Neural cell (in vitro differentiated cells): ENCODE results near the gene EPS8. TPM values are rescaled to one million over a fixed set of nuclear protein-coding genes. Genes with fewer than 3 reads are reported as not detected.

Experiments used
- H2AFZ ChIP-seq: fragments of 200-600, 300-800 bp; sonication (generic), shearing (Covaris generic); 2 replicates; pipeline ENCODE4 v1.6.0; 2014; ENCODE audit warnings: low read depth, mild to moderate bottlenecking, antibody characterized with exemption, low read length, moderate library complexity
- H3F3A ChIP-seq: fragments of 200-600 bp; shearing (Covaris generic); 2 replicates; pipeline ENCODE4 v1.6.1; 2016; ENCODE audit warnings: mild to moderate bottlenecking, moderate library complexity, mixed read lengths, antibody characterized with exemption, low read length; ENCODE audit not compliant: insufficient read depth, poor library complexity, severe bottlenecking
- H3K27ac ChIP-seq: fragments of 200-600, 300-800 bp; sonication (generic), shearing (Covaris generic); 2 replicates; pipeline ENCODE4 v1.5.1; 2014; ENCODE audit warnings: mild to moderate bottlenecking, low read length, moderate library complexity
- H3K27me3 ChIP-seq: fragments of 300-800, 200-600 bp; sonication (generic), shearing (Covaris generic); 2 replicates; pipeline ENCODE4 v1.6.0; 2014; ENCODE audit warnings: mild to moderate bottlenecking, low read depth, low read length, moderate library complexity; ENCODE audit not compliant: insufficient read depth
- H3K36me3 ChIP-seq: fragments of 300-800, 200-600 bp; sonication (generic), shearing (Covaris generic); 2 replicates; pipeline ENCODE4 v1.5.1; 2014; ENCODE audit warnings: mild to moderate bottlenecking, antibody characterized with exemption, low read length, moderate library complexity; ENCODE audit not compliant: insufficient read depth
- H3K4me2 ChIP-seq: fragments of 300-800, 200-600 bp; sonication (generic), shearing (Covaris generic); 2 replicates; pipeline ENCODE4 v1.6.0; 2014; ENCODE audit warnings: mild to moderate bottlenecking, low read length
- H3K4me3 ChIP-seq: fragments of 300-800, 200-600 bp; sonication (generic), shearing (Covaris generic); 2 replicates; pipeline ENCODE4 v1.5.1; 2014; ENCODE audit warnings: mild to moderate bottlenecking, low read length, moderate library complexity
- H3K79me2 ChIP-seq: fragments of 200-600 bp; shearing (Covaris generic); replicated peaks from 2 replicates; pipeline ENCODE4 v1.6.0; 2014; ENCODE audit warnings: mild to moderate bottlenecking, low read length, moderate library complexity; ENCODE audit not compliant: insufficient read depth
- H3K9ac ChIP-seq: fragments of 300-800, 200-600 bp; sonication (generic), shearing (Covaris generic); 2 replicates; pipeline ENCODE4 v1.6.1; 2016; ENCODE audit warnings: mild to moderate bottlenecking, low read length, mixed read lengths
- H3K9me2 ChIP-seq: fragments of 200-600 bp; shearing (Covaris generic); 2 replicates; pipeline ENCODE4 v1.6.1; 2016; ENCODE audit warnings: mild to moderate bottlenecking, low read length, mixed read lengths; ENCODE audit not compliant: insufficient read depth
- H3K9me3 ChIP-seq: fragments of 200-600, 300-800 bp; sonication (generic), shearing (Covaris generic); 2 replicates; pipeline ENCODE4 v1.6.1; 2016; ENCODE audit warnings: mild to moderate bottlenecking, mixed run types, low read length, moderate library complexity, mixed read lengths
- H4K20me1 ChIP-seq: fragments of 200-600 bp; shearing (Covaris generic); 2 replicates; pipeline ENCODE4 v1.6.1; 2016; ENCODE audit warnings: mild to moderate bottlenecking, mixed run types; ENCODE audit not compliant: insufficient read depth
- EP300 ChIP-seq: fragments of 450-650 bp; conservative IDR thresholded peaks from 2 replicates; pipeline ENCODE4 v1.6.1; 2014; ENCODE audit warnings: antibody characterized with exemption, mild to moderate bottlenecking, moderate library complexity; ENCODE audit not compliant: poor library complexity, severe bottlenecking
- EZH2 ChIP-seq: fragments of 200-600, 300-800 bp; shearing (Covaris generic), sonication (generic); IDR thresholded peaks from 2 replicates; pipeline ENCODE4 v1.6.1; 2014; ENCODE audit warnings: antibody characterized with exemption, low read length, borderline replicate concordance, mild to moderate bottlenecking; ENCODE audit not compliant: insufficient read depth, poor library complexity, severe bottlenecking
- MXI1 ChIP-seq: fragments of 450-650 bp; conservative IDR thresholded peaks from 2 replicates; pipeline ENCODE4 v1.6.1; 2014; ENCODE audit warnings: antibody characterized with exemption, mild to moderate bottlenecking; ENCODE audit not compliant: poor library complexity, severe bottlenecking
- POLR2AphosphoS5 ChIP-seq: IDR thresholded peaks from 2 replicates; pipeline ENCODE4 v1.6.1; 2012
- RAD21 ChIP-seq: fragments of 450-650 bp; conservative IDR thresholded peaks from 2 replicates; pipeline ENCODE4 v1.6.1; 2014; ENCODE audit warnings: antibody characterized with exemption, mild to moderate bottlenecking, moderate library complexity
- SMC3 ChIP-seq: fragments of 450-650 bp; conservative IDR thresholded peaks from 2 replicates; pipeline ENCODE4 v1.6.1; 2014; ENCODE audit warnings: antibody characterized with exemption, mild to moderate bottlenecking, moderate library complexity; ENCODE audit not compliant: poor library complexity
- TAF1 ChIP-seq: IDR thresholded peaks from 2 replicates; pipeline ENCODE4 v1.6.1; 2012; ENCODE audit warnings: low read depth
- polyA plus RNA-seq: library from polyadenylated mRNA; depleted of rRNA; stranded (reverse); fragments of >200 nt; gene quantifications from 2 replicates; pipeline ENCODE4 v1.2.3, GENCODE V29; 2014
- TF ChIP-seq, protein P1 (sequence below): fragments of 450-650 bp; IDR thresholded peaks from 2 replicates; pipeline ENCODE4 v1.5.1; 2014; ENCODE audit warnings: antibody characterized with exemption, mild to moderate bottlenecking, moderate library complexity; ENCODE audit not compliant: poor library complexity, severe bottlenecking
- TF ChIP-seq, protein P2 (sequence below): IDR thresholded peaks from 2 replicates; pipeline ENCODE4 v1.6.1; 2012; ENCODE audit warnings: borderline replicate concordance

Gene EPS8
- polyA plus RNA-seq, 1 donor from 2014 or later: 12.2 TPM

DNA sequence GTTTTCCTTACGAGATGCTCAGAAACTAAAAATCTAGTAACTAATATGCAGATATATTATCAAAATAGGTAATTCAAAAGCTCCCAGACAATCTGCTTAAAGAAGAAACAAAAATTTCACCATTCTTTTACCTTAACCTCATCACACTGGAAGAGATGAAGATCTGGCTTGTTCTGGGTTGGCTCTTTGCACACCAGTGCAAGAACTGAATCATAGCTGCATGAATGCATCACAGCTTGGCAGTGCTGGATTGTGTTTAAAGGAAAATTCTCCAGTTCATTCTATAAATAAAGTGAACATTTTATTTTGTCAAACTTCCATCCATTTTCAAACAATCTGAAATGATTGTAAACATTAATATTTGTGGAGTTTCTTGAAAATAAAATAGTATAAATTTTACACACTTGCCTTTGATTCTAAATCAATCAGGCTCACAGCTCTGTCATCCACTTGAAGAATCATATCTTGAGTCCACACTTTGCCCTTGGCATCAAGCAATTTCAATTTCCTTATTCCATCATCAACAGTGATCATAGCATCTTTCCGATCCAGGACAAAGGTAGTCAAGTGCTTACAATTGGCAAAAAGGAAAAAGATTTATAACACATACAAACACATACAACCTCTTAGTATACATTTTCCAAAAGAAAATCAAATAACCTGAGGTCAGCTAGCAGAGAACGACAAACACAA is 119.8 kb downstream of the EPS8 start:
- Histone ChIP-seq H3K27ac (no peak overlapping the region), H3K4me2 (no peak overlapping the region)

DNA sequence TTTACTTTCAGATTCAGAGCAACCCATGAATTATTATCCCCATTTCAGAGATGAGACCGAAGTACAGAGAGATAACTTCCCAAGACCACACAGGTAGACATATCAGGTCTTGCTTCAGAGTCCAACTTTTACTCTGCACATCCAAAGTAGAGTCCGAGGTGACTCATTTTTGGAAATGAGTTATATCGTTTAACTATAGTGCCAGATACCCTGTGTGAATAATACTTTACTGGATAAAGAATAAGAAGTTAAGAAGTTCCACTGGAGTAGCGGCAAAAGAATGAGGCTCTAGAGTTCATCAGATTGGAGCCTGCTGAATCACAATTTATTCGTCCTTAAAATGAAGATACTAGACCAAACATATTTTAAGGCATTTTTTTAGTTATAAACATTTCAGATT is 124.7 kb downstream of the EPS8 start:
- no peaks in the 10 kb centered on the region for H3K79me2 ChIP-seq
- no peak overlapping the region for H3K4me3 ChIP-seq
- no peaks in the 10 kb centered on the region for H3F3A ChIP-seq
- no peaks in the 10 kb centered on the region for H4K20me1 ChIP-seq
- no peaks in the 10 kb centered on the region for H3K36me3 ChIP-seq
- no peak overlapping the region for H2AFZ ChIP-seq
- no peak overlapping the region for H3K4me2 ChIP-seq
- TF ChIP-seq, protein P1, sequence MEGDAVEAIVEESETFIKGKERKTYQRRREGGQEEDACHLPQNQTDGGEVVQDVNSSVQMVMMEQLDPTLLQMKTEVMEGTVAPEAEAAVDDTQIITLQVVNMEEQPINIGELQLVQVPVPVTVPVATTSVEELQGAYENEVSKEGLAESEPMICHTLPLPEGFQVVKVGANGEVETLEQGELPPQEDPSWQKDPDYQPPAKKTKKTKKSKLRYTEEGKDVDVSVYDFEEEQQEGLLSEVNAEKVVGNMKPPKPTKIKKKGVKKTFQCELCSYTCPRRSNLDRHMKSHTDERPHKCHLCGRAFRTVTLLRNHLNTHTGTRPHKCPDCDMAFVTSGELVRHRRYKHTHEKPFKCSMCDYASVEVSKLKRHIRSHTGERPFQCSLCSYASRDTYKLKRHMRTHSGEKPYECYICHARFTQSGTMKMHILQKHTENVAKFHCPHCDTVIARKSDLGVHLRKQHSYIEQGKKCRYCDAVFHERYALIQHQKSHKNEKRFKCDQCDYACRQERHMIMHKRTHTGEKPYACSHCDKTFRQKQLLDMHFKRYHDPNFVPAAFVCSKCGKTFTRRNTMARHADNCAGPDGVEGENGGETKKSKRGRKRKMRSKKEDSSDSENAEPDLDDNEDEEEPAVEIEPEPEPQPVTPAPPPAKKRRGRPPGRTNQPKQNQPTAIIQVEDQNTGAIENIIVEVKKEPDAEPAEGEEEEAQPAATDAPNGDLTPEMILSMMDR: no peak
- TF ChIP-seq RAD21 (no peak), SMC3 (no peak), EZH2 (no peak), TAF1 (no peak), EP300 (no peak), MXI1 (no peak), POLR2AphosphoS5 (no peak)
- TF ChIP-seq, protein P2, sequence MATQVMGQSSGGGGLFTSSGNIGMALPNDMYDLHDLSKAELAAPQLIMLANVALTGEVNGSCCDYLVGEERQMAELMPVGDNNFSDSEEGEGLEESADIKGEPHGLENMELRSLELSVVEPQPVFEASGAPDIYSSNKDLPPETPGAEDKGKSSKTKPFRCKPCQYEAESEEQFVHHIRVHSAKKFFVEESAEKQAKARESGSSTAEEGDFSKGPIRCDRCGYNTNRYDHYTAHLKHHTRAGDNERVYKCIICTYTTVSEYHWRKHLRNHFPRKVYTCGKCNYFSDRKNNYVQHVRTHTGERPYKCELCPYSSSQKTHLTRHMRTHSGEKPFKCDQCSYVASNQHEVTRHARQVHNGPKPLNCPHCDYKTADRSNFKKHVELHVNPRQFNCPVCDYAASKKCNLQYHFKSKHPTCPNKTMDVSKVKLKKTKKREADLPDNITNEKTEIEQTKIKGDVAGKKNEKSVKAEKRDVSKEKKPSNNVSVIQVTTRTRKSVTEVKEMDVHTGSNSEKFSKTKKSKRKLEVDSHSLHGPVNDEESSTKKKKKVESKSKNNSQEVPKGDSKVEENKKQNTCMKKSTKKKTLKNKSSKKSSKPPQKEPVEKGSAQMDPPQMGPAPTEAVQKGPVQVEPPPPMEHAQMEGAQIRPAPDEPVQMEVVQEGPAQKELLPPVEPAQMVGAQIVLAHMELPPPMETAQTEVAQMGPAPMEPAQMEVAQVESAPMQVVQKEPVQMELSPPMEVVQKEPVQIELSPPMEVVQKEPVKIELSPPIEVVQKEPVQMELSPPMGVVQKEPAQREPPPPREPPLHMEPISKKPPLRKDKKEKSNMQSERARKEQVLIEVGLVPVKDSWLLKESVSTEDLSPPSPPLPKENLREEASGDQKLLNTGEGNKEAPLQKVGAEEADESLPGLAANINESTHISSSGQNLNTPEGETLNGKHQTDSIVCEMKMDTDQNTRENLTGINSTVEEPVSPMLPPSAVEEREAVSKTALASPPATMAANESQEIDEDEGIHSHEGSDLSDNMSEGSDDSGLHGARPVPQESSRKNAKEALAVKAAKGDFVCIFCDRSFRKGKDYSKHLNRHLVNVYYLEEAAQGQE: no peak
- no peaks in the 10 kb centered on the region for H3K9me3 ChIP-seq
- H3K9ac ChIP-seq: no peak overlapping the region
- H3K27ac ChIP-seq: no peak overlapping the region
- H3K9me2 ChIP-seq: no peaks in the 10 kb centered on the region
- no peaks in the 10 kb centered on the region for H3K27me3 ChIP-seq

More for the DNA sequence above, 119.8 kb downstream of the EPS8 start:
- no peaks in the 10 kb centered on the region for H3K9me3 ChIP-seq
- TF ChIP-seq EZH2 (no peak), RAD21 (no peak), SMC3 (no peak), POLR2AphosphoS5 (no peak), EP300 (no peak), TAF1 (no peak)
- TF ChIP-seq, protein P2: no peak
- no peak overlapping the region for H3K4me3 ChIP-seq
- no peak overlapping the region for H2AFZ ChIP-seq
- H4K20me1 ChIP-seq: no peaks in the 10 kb centered on the region
- H3K27me3 ChIP-seq: no peaks in the 10 kb centered on the region
- no peaks in the 10 kb centered on the region for H3K9me2 ChIP-seq
- no peaks in the 10 kb centered on the region for H3K36me3 ChIP-seq
- H3K79me2 ChIP-seq: no peaks in the 10 kb centered on the region
- no peaks in the 10 kb centered on the region for H3F3A ChIP-seq
- no peak overlapping the region for H3K9ac ChIP-seq
